Activated CD4-positive, alpha-beta T cell treated with anti-CD3 and anti-CD28 coated beads, Interleukin-2, amount 10 ng/mL, durations not matched to agents 7 days and 5 days (primary cell): ENCODE results near the gene FAM83F. TPM values are rescaled to one million over a fixed set of nuclear protein-coding genes. Genes with fewer than 3 reads are reported as not detected.
"Not testable (repeated sequence)": the region's sequence is repeated elsewhere in the genome, so short reads cannot be mapped to it uniquely, and the experiment has no call there.

Source experiments
- CTCF ChIA-PET: fragments of 350-600 bp; sonication (Branson Sonifier 250); formaldehyde crosslinking; loops from one replicate; lab custom pipeline; 2021; ENCODE audit warnings: antibody characterized with exemption; lab: Charles Lee
- POLR2A ChIA-PET: fragments of 350-600 bp; sonication (Branson Sonifier 250); formaldehyde crosslinking; loops from one replicate; lab custom pipeline; 2021; ENCODE audit warnings: antibody characterized with exemption; lab: Charles Lee
- DNase-seq: peaks from one replicate; pipeline ENCODE4 v3.0.0-alpha.2; 2020
- H3K27ac Mint-ChIP-seq: one replicate; pipeline ENCODE4 v1.8.0; 2021; ENCODE audit warnings: mild to moderate bottlenecking, moderate library complexity, mixed read lengths
- H3K27me3 Mint-ChIP-seq: one replicate; pipeline ENCODE4 v1.8.0; 2021; ENCODE audit warnings: mixed read lengths
- H3K36me3 Mint-ChIP-seq: one replicate; pipeline ENCODE4 v1.8.0; 2021; ENCODE audit warnings: low read depth, mixed read lengths
- H3K4me1 Mint-ChIP-seq: one replicate; pipeline ENCODE4 v1.8.0; 2021; ENCODE audit warnings: mixed read lengths
- H3K4me3 Mint-ChIP-seq: one replicate; pipeline ENCODE4 v1.8.0; 2021; ENCODE audit warnings: mild to moderate bottlenecking, moderate library complexity, mixed read lengths
- H3K9me3 Mint-ChIP-seq: one replicate; pipeline ENCODE4 v1.8.0; 2021; ENCODE audit warnings: mixed read lengths
- total RNA-seq, 2 experiments: library from RNA; stranded (reverse); gene quantifications; one replicate each; pipeline ENCODE4 v1.2.3, GENCODE V29; 2021

Gene FAM83F
- total RNA-seq, 2 experiments from 2014 or later, result 0.04 to 0.05 TPM

DNA sequence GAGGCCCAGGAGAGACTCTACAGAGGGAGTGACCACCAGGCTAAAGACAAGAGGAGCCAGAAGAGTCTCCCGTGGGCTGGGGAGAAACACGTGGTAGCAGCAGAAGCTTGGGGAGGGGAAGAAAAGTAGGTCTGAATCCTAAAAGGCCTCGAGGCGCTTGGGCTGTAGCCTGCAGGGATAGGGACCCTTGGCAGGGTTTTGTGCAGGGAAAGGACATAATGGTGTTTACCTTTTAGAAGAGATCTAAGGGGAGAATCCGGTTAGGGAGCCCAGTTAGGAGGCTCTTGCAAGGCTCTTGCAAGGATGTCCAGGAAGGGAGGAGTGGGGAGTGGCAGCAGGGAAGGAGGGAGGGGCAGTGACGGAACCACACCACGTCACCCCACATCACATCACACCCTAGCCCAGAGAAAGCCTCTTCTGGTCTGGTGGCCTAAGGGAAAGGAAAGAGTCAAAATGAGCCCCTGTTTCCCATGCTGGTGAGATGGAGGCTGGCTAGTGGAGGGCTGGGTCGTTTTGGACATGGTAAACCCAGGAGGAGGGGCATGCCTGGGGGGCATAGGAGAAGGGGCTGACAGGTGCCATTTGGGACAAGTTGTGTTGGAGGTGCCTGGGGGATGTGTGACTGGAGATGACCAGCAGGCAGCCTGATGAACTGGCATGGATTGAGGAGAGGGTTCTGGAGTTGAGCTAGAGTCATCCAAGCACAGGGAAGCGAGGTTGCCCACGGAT lies 6.2 kb upstream of the FAM83F start:
- H3K4me3 Mint-ChIP-seq, result no peak overlapping the region
- no peak for DNase-seq
- peaks cover 19% of the 10 kb centered on the region for H3K4me1 Mint-ChIP-seq
- no peak overlapping the region for H3K27ac Mint-ChIP-seq
- H3K9me3 Mint-ChIP-seq, result no peaks in the 10 kb centered on the region
- POLR2A ChIA-PET, result no interaction called here
- peaks cover 2% of the 10 kb centered on the region for H3K36me3 Mint-ChIP-seq
- CTCF ChIA-PET, result no interaction called here
- peaks cover 24% of the 10 kb centered on the region for H3K27me3 Mint-ChIP-seq

DNA sequence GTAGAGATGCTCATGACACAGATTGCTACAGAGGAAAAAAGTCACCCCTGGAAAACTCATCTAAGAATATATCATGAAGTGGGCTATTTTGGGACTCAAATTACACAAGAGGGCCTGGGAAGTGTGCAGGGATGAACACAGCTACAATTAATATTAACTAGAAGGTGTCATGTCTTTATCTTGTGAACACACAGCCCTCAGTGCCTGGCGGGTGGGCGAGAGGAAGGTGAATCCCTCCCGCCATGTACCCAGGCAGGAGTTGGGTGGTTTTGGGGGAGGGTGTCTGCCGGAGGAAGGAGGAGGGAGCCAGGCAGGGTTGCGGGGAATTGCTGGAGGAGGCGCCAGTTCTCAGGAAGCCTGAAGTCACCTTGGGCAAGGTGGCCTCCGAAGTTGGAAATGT lies 5.1 kb upstream of the FAM83F start:
- no peaks in the 10 kb centered on the region for H3K36me3 Mint-ChIP-seq
- ChIA-PET CTCF (interaction anchor here (0.7 to 1.0 kb wide), 2 partner anchors 10 to 433 kb away, joined by 3 read pairs; no protein-coding TSS in a partner anchor), POLR2A (no interaction called here)
- H3K27ac Mint-ChIP-seq, result no peak overlapping the region
- peaks cover 32% of the 10 kb centered on the region for H3K27me3 Mint-ChIP-seq
- no peaks in the 10 kb centered on the region for H3K9me3 Mint-ChIP-seq
- peaks cover 24% of the 10 kb centered on the region for H3K4me1 Mint-ChIP-seq
- DNase-seq, result no peak
- H3K4me3 Mint-ChIP-seq, result no peak overlapping the region

DNA sequence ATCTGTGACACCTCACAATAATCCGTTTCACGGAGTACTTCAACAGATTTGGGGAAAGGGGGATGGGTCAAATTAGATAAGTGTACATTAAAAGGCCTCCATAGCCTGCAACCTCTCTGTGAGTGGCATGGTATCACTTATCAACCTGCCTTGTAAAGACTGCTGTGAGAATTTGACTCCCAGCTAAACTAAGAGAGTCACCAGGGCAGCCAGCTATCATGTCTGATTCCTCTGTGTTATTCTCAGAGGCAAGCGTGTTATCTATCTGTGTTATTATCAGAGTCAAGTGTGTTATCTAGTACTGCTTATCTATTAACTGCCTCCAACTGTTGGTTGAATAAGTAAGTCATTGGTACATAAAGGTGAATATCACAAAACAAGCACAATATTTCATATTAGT lies 4.1 kb upstream of the FAM83F start:
- H3K4me3 Mint-ChIP-seq, result no peak overlapping the region
- H3K4me1 Mint-ChIP-seq, result peaks cover 13% of the 10 kb centered on the region
- H3K36me3 Mint-ChIP-seq, result no peaks in the 10 kb centered on the region
- ChIA-PET POLR2A (no interaction called here), CTCF (interaction anchor here (0.6 to 1.0 kb wide), 4 partner anchors 11 to 1328 kb away, joined by 3 to 5 read pairs (median 4); no protein-coding TSS in a partner anchor)
- peaks cover 32% of the 10 kb centered on the region for H3K27me3 Mint-ChIP-seq
- H3K27ac Mint-ChIP-seq, result no peak overlapping the region
- no peaks in the 10 kb centered on the region for H3K9me3 Mint-ChIP-seq
- DNase-seq, result no peak

DNA sequence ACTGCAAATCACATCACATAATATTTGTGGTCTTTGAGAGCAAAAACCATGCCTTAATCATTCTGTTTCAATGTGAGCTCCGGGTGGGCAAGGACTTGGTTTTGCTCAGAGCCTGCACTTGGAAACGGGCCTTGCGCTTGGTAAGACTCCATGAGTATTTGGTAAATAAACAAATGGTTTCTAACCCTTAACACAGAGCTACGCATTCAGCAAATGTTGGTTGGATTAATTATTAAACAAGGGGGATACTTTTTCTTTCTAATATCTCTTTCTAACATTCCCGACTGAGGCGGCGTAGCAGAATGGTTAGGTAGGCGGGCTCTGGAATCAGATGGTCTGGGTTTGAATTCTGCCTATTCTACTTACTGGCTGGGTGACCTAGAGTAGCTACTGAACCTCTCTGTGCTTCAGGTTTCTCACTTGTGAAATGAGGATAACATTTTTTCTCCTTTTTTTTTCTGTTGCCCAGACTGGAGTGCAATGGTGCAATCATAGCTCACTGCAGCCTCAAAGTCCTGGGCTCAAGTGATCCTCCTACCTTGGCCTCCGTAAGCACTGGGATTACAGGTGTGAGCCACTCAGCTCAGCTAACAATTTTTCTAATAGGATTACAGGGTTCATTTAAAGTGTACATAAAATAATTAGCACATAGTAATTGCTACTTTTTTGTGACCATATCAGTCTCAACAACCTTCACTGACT lies 3.4 kb upstream of the FAM83F start:
- H3K27ac Mint-ChIP-seq, result no peak overlapping the region
- no peaks in the 10 kb centered on the region for H3K9me3 Mint-ChIP-seq
- peaks cover 36% of the 10 kb centered on the region for H3K27me3 Mint-ChIP-seq
- H3K4me3 Mint-ChIP-seq, result no peak overlapping the region
- H3K4me1 Mint-ChIP-seq, result peaks cover 8% of the 10 kb centered on the region
- ChIA-PET CTCF (interaction anchor here (0.7 to 1.1 kb wide), 3 partner anchors 17 to 963 kb away, joined by 3 to 5 read pairs (median 3); no protein-coding TSS in a partner anchor), POLR2A (no interaction called here)
- DNase-seq, result no peak
- H3K36me3 Mint-ChIP-seq, result no peaks in the 10 kb centered on the region

DNA sequence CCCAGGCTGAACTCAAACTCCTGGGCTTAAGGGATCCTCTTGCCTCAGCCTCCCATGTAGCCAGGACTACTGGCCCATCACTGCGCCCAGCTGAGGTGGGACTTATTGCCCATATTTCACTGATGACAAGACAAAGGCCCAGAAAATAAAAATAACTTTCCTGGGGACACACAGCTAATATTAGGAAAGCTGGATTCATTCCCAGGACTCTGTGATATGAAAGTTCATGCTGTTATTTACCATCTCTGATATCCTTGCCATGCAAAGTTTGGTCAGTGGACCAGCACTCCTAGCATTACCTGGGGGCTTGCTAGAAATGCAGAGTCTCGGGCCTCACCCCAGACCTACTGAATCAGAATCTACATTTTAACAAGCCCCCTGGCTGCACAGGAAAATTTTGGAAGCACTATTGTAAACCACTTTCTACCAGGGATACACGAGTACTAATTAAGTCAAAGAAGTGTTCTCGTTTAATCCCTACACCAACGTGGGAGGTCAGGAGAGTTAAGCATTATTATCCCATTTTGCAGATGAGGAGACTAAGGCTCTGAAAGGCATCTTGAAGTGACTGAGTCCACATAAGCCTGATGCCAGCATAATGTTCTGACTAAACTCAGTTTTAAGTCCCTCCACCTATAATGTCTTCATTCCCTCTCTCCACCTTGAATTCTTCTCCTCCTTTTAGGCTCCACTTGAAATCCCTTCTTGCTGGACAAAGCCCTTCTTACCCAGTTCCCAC lies 2.5 kb upstream of the FAM83F start:
- ChIA-PET CTCF (interaction anchor here (1.1 kb wide), 1 partner anchor 16 kb away, joined by 3 read pairs; no protein-coding TSS in a partner anchor), POLR2A (no interaction called here)
- DNase-seq, result no peak
- Mint-ChIP-seq H3K4me1 (peaks cover 8% of the 10 kb centered on the region), H3K36me3 (no peaks in the 10 kb centered on the region), H3K27ac (no peak overlapping the region), H3K27me3 (peaks cover 44% of the 10 kb centered on the region), H3K4me3 (no peak overlapping the region), H3K9me3 (no peaks in the 10 kb centered on the region)

DNA sequence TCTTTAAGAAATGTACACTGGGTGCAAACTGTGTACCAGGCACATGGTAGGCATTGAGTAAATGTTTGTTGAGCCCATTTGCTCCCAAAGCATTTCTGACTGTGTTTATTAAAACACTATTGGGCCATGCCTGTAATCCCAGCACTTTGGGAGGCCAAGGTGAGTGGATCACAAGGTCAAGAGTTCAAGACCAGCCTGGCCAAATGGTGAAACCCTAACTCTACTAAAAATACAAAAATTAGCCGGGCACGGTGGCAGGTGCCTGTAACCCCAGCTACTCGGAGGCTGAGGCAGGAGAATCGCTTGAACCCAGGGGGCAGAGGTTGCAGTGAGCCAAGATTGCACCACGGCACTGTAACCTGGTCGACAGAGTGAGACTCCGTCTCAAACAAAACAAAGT lies 1.9 kb upstream of the FAM83F start:
- H3K27ac Mint-ChIP-seq, DNase-seq, POLR2A ChIA-PET, H3K4me1 Mint-ChIP-seq, H3K4me3 Mint-ChIP-seq, H3K9me3 Mint-ChIP-seq, H3K36me3 Mint-ChIP-seq: not testable (repeated sequence)
- peaks cover 47% of the 10 kb centered on the region for H3K27me3 Mint-ChIP-seq
- CTCF ChIA-PET, result interaction anchor here (1.2 kb wide), 1 partner anchor 10 kb away, joined by 3 read pairs; no protein-coding TSS in a partner anchor

DNA sequence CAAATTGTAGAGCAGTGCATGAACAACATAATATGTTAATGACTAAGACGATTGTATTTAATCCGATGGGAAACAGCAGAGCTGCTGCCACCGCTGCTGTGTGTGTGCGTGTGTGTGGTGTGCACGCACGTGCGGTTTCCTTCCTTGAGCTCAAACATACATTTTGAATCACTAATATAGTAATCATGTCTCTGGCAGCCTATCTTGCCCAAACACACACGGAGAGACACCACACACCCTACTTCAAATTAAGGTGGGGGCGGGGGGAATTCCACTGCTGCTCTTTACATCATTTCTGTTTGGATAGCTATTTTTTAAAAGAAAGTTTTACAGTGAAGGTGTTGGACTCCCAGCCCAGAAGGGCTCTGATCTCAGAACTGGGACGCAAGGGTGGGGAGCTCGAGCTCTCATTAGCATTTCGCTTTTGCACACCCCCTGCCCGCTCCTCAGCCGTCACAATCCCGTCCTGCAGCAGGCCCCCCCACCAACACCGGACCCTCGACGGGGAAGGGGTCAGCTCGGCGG lies 651 bp upstream of the FAM83F start:
- POLR2A ChIA-PET, result no interaction called here

DNA sequence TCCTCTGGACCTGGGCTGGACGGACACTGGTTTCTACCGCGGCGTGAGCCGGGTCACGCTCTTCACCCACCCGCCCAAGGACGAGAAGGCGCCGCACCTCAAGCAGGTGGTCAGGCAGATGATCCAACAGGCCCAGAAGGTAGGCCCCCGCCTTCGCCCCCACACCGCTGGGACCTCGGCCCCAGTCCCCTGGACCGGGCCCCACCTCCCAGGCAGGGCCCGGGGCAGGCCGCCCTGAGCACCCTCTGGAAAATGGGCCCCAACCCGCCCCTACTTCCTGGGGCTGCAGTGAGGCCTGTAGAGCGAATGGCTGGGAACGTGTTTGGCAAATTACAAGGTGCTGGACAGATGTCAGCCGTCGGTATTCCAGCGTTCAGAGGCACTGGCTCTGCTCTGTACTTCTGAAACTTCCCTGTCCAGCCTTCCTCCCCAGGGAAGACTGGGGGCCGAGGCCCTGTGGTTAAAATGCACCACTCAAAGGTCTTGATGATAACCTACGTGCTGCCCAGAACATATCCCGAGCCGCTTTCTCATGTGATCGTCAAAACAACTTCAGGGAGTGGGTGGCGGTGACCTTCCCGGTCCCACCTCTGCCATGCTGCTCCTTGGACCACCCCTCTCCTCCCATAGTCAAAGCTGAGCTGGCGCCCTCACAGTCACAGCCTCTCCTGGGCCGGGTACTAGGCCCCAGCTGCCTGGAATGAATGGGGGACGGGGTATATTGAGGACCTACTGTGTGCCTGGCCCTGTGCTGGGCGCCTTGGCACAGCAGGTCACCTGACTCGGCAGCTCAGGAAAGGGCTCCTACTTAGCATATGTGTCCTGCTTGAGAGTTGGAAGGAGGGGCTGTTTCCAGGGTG lies 869 bp downstream of the FAM83F start:
- CTCF ChIA-PET, result interaction anchor here (1.0 to 1.2 kb wide), 2 partner anchors 30 to 44 kb away, joined by 3 to 4 read pairs; no protein-coding TSS in a partner anchor
- Mint-ChIP-seq H3K4me1 (peaks cover 8% of the 10 kb centered on the region), H3K9me3 (no peaks in the 10 kb centered on the region), H3K36me3 (no peaks in the 10 kb centered on the region), H3K27me3 (peaks cover 39% of the 10 kb centered on the region), H3K4me3 (no peak overlapping the region), H3K27ac (no peak overlapping the region)
- DNase-seq, result no peak
- POLR2A ChIA-PET, result no interaction called here

More for the DNA sequence above, 651 bp upstream of the FAM83F start:
- no peaks in the 10 kb centered on the region for H3K36me3 Mint-ChIP-seq
- H3K4me3 Mint-ChIP-seq, result peak overlapping the region; percentile 16
- peaks cover 42% of the 10 kb centered on the region for H3K27me3 Mint-ChIP-seq
- CTCF ChIA-PET, result interaction anchor here (1.1 to 1.6 kb wide), 5 partner anchors 9 to 905 kb away, joined by 3 to 8 read pairs (median 3); no protein-coding TSS in a partner anchor
- no peaks in the 10 kb centered on the region for H3K9me3 Mint-ChIP-seq
- H3K4me1 Mint-ChIP-seq, result peaks cover 8% of the 10 kb centered on the region
- no peak overlapping the region for H3K27ac Mint-ChIP-seq
- peak; percentile 32 for DNase-seq

DNA sequence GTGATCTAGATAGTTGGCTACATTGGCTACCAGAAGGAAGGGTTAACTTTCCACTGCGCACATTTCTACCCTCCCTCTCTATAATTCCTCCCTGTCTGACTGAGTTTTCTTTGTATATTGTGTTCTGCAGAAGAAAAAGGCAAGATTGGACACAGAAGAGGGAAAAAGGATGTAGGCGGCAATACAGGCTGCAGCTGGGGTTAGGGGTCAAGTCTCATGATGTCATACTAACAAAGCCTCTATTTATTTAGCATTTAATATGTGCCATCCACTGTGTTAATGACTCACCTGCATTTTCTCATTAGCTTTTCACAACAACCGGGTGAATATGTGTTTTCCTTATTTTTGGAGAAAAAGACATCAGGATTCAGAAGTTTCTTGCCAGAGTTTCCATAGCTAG lies 2.0 kb downstream of the FAM83F start:
- no peak overlapping the region for H3K27ac Mint-ChIP-seq
- POLR2A ChIA-PET, result no interaction called here

DNA sequence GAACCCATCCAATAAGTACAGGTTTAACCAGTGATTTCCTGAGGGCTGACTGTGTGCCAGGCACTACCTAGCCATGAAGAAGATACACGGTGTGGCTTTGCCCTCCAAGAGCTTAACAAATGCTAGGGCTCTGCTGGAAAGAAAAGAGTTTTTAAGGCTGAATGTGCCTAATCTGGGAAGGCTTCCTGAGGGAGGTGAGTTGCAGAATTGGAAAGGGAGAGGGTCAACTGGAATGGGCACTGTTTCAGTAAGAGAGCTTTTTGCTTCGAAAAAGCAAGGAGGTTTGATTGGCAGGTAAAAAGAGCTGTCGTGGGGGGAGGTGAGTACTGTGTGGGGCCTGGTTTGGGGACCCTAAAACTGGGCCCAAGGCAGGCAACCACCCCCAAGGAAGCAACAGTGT lies 2.7 kb downstream of the FAM83F start:
- Mint-ChIP-seq H3K27me3 (peaks cover 35% of the 10 kb centered on the region), H3K9me3 (no peaks in the 10 kb centered on the region), H3K4me3 (no peak overlapping the region), H3K27ac (no peak overlapping the region), H3K36me3 (no peaks in the 10 kb centered on the region), H3K4me1 (peaks cover 8% of the 10 kb centered on the region)
- ChIA-PET POLR2A (no interaction called here), CTCF (interaction anchor here (1.1 kb wide), 1 partner anchor 11 kb away, joined by 4 read pairs; no protein-coding TSS in a partner anchor)
- no peak for DNase-seq

More for the DNA sequence above, 2.0 kb downstream of the FAM83F start:
- Mint-ChIP-seq H3K9me3 (no peaks in the 10 kb centered on the region), H3K4me3 (no peak overlapping the region), H3K27me3 (peaks cover 39% of the 10 kb centered on the region), H3K36me3 (no peaks in the 10 kb centered on the region), H3K4me1 (peaks cover 8% of the 10 kb centered on the region)
- no peak for DNase-seq
- CTCF ChIA-PET, result interaction anchor here (1.0 to 1.1 kb wide), 3 partner anchors 12 to 43 kb away, joined by 3 to 4 read pairs (median 3); no protein-coding TSS in a partner anchor

DNA sequence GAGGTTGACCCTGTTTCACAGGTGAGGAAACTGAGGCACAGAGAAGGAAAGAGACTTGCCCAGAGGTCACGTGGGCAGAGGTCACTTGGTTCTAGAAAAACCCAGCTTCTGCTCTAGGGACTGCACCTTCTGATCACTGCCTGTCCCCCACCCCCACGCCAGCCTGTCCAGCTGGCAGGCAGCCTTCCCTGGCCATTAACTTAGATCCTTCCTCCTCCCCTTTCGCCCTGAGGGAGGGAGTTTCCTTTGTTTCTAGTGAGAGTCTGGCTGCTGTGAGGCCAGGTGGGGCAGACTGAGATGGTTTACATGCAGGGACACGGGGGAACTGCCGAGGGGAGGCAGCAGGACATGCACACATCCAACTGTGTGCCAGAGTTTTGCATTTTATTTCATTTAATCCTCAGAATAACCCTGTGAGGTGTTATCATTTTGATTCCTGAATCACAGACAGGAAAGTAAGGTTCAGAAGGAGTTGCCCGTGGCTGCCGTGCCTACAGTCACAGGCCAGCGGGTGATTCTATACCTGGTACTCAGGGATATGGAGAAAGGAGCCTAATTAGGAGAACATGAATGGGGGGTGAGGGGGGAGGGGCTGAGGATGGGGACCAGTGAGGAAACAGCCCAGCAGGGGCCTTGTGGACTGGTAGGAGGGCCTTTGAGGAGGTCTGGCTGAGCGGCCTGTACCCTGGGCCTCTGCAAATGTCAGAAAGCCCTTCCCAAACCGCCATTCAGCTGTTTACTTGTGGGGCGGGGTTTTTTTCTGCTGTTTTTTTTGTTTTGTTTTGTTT lies 3.4 kb downstream of the FAM83F start:
- Mint-ChIP-seq H3K4me3 (no peak overlapping the region), H3K4me1 (peaks cover 8% of the 10 kb centered on the region), H3K27ac (no peak overlapping the region), H3K9me3 (no peaks in the 10 kb centered on the region), H3K36me3 (no peaks in the 10 kb centered on the region), H3K27me3 (peaks cover 30% of the 10 kb centered on the region)
- POLR2A ChIA-PET, result no interaction called here
- CTCF ChIA-PET, result interaction anchor here (3.0 kb wide), 1 partner anchor 11 kb away, joined by 10 read pairs; no protein-coding TSS in a partner anchor
- no peak for DNase-seq
